Lower leg skin (tissue), 4 donors: ENCODE measurements around the gene KTI12. TPM values are rescaled to one million over a fixed set of nuclear protein-coding genes. Genes with fewer than 3 reads are reported as not detected.

Experiments used
- DNase-seq, 2 donors: peaks; one replicate each; pipeline ENCODE4 v3.0.0-alpha.2; 2019; ENCODE audit warnings: low spot score in 2 of 2
- H3K4me3 ChIP-seq: fragments of 200-600 bp; sonication (generic); 2 replicates; pipeline ENCODE4 v1.5.1; 2017; ENCODE audit warnings: mild to moderate bottlenecking, low read depth; ENCODE audit not compliant: poor library complexity, severe bottlenecking
- CTCF ChIP-seq, 3 donors: fragments of 450-650 bp; IDR thresholded peaks; one replicate each; pipeline ENCODE4 v1.5.1; 2016; ENCODE audit warnings: antibody characterized with exemption in 3 of 3, mild to moderate bottlenecking in 3 of 3, moderate library complexity in 2 of 3
- POLR2A ChIP-seq, 2 donors: fragments of 450-650 bp; IDR thresholded peaks; one replicate each; pipeline ENCODE4 v1.6.1; 2016 to 2017; ENCODE audit warnings: antibody characterized with exemption in 2 of 2, mild to moderate bottlenecking in 1 of 2, moderate library complexity in 1 of 2
- WGBS, 2 donors: methylation state at CpG; one replicate each; pipeline ENCODE4 v1.1.5; 2018; 5-methylcytosine and 5-hydroxymethylcytosine counted together
- intact Hi-C: fragments of 100-400 bp; cut with DNase I; formaldehyde crosslinking; loops from one replicate; pipeline ENCODE4 v1.15.0; 2023; ENCODE audit warnings: low total_unique reads
- total RNA-seq, 4 donors: library from RNA; depleted of rRNA; stranded (reverse); fragments of >200 nt; gene quantifications; one replicate each; pipeline ENCODE4 v1.1.0, GENCODE V29; 2016

Gene KTI12
- total RNA-seq, 4 donors from 2014 or later: 6.8 to 8.7 (median 7.1) TPM

DNA sequence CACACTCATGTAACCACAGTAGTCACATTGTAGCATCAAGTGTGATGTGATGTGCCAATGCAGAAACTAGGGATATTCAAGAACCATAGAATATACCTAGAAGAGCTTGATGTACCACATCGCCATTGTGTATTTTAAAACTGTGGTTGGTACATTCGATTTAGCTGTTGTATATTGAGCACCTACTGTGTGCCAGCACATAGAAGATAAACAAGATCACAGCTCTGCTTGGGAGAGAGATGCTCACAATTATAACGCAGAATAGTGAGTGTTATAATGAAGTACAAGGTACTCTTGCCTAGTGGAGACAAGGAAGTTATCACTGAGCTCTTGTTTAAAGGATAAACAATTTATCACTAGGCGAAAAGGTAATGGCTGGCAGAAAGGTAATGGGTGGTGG is 27.2 kb upstream of the KTI12 start:
- DNase-seq: no peak
- TF ChIP-seq CTCF (IDR thresholded peaks at IDR 0.05): no peak
- no peak for TF ChIP-seq POLR2A (IDR thresholded peaks at IDR 0.05)
- 95 to 97% methylated on average over 4 of the region's 4 CpGs for WGBS, 2 donors
- no peak overlapping the region for H3K4me3 ChIP-seq
- intact Hi-C loops: no loop called here

GRCh38 chr1:52059888-52060287 is 26.3 kb upstream of the KTI12 start:
- no peak for DNase-seq
- intact Hi-C loops: no loop called here
- H3K4me3 ChIP-seq: no peak overlapping the region
- WGBS, 2 donors: 86 to 96% methylated on average over 1 of the region's 1 CpG
- TF ChIP-seq CTCF (IDR thresholded peaks at IDR 0.05) (no peak), POLR2A (IDR thresholded peaks at IDR 0.05) (no peak)

GRCh38 chr1:52059321-52059720 is 25.7 kb upstream of the KTI12 start:
- no peak for DNase-seq
- intact Hi-C loops: no loop called here
- TF ChIP-seq POLR2A (IDR thresholded peaks at IDR 0.05): no peak
- TF ChIP-seq CTCF (IDR thresholded peaks at IDR 0.05): no peak
- no peak overlapping the region for H3K4me3 ChIP-seq

DNA sequence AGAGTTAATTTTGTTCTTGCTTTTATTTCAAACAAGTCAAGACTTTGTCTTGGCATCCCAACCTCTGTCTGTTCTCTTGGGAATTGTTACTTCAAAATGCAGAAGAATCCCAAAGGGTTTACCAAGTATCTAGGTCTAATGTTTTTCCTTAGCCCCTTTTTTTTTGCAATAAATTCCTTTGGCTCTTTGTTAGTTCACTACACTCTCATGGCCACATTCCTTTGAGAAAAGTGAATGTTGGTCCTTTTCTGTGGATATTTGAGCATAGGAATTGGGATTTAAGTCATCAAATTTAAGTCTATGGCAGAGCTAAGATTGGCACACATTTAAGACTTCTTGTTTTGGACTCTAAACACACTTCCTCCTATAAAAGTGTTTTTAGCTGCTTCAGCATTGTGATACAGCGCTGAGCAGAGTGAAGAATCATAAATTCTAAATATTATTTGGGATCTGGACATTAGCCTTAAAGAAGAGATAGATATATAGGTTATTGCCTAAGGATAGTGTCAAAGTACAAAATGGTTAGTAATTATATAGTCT is 24.3 kb upstream of the KTI12 start:
- DNase-seq: no peak
- TF ChIP-seq CTCF (IDR thresholded peaks at IDR 0.05) (no peak), POLR2A (IDR thresholded peaks at IDR 0.05) (no peak)
- WGBS, 2 donors: 55 to 70% methylated on average over 1 of the region's 1 CpG
- intact Hi-C loops: no loop called here
- no peak overlapping the region for H3K4me3 ChIP-seq

- DNase-seq: no peak
- intact Hi-C loops: no loop called here
- TF ChIP-seq POLR2A (IDR thresholded peaks at IDR 0.05) (no peak), CTCF (IDR thresholded peaks at IDR 0.05) (no peak)
- no peak overlapping the region for H3K4me3 ChIP-seq
- 0 to 8% methylated on average over 1 of the region's 1 CpG for WGBS, 2 donors
Measured at GRCh38 chr1:52057255-52057654, 23.6 kb upstream of the KTI12 start.

DNA sequence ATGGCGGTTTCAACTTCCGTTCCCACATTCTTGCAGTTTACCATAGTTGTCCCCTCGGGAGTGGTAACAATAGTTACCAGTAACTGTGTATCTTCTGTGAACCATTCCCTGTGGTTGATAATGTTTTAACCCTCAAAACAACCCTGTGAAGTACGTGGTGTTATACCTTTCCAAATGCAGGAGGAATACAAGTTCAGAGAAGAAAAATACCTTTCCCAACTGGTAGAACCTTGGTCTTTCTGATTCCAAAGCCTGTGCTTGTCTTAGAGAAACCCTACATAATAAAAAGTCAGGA is 23.3 kb upstream of the KTI12 start:
- DNase-seq: no peak
- 0 to 3% methylated on average over 4 of the region's 4 CpGs for WGBS, 2 donors
- TF ChIP-seq CTCF (IDR thresholded peaks at IDR 0.05) (no peak), POLR2A (IDR thresholded peaks at IDR 0.05) (no peak)
- intact Hi-C loops: no loop called here
- H3K4me3 ChIP-seq: peak overlapping the region; percentile 96
